ENCODE data around the gene APOL3.

APOL3 gene

GRCh38 chr22:36136988-36137387, 23.6 kb downstream of the APOL3 start:
- Histone ChIP-seq H3K36me3 (ENCODE audit: insufficient read depth, low read length) (no peaks in the 10 kb centered on the region), H3K9me3 (ENCODE audit: insufficient read depth, low read depth, low read length) (no peaks in the 10 kb centered on the region), H2AFZ (ENCODE audit: low read length) (no peak overlapping the region), H4K20me1 (ENCODE audit: insufficient read depth, low read length, poor library complexity, severe bottlenecking) (no peaks in the 10 kb centered on the region), H3K9me2 (replicated peaks; ENCODE audit: low read depth, low read length) (no peaks in the 10 kb centered on the region), H3K4me1 (ENCODE audit: insufficient read depth, low read length, poor library complexity, severe bottlenecking) (no peaks in the 10 kb centered on the region), H3K4me3 (ENCODE audit: low read length, poor library complexity, severe bottlenecking) (no peak overlapping the region), H3K9ac (ENCODE audit: low read depth, low read length, poor library complexity, severe bottlenecking) (no peak overlapping the region), H3K79me2 (ENCODE audit: insufficient read depth, low read length) (no peaks in the 10 kb centered on the region), H3K4me2 (ENCODE audit: low read depth, low read length, poor library complexity, severe bottlenecking) (no peak overlapping the region), H3K27me3 (ENCODE audit: insufficient read depth, low read length, poor library complexity, severe bottlenecking) (no peaks in the 10 kb centered on the region), H3F3A (ENCODE audit: low read depth) (no peaks in the 10 kb centered on the region)
- TF ChIP-seq EZH2phosphoT487 (IDR thresholded peaks at IDR 0.05; ENCODE audit: borderline replicate concordance) = no peak
- TF ChIP-seq CTCF (conservative IDR thresholded peaks at IDR 0.05; ENCODE audit: low read length) = no peak

- Histone ChIP-seq H2AFZ (ENCODE audit: low read length) (no peak overlapping the region), H3K4me3 (ENCODE audit: low read length, poor library complexity, severe bottlenecking) (no peak overlapping the region), H3K4me2 (ENCODE audit: low read depth, low read length, poor library complexity, severe bottlenecking) (no peak overlapping the region), H3K4me1 (ENCODE audit: insufficient read depth, low read length, poor library complexity, severe bottlenecking) (no peaks in the 10 kb centered on the region), H3K9ac (ENCODE audit: low read depth, low read length, poor library complexity, severe bottlenecking) (no peak overlapping the region), H3K27me3 (ENCODE audit: insufficient read depth, low read length, poor library complexity, severe bottlenecking) (no peaks in the 10 kb centered on the region), H4K20me1 (ENCODE audit: insufficient read depth, low read length, poor library complexity, severe bottlenecking) (no peaks in the 10 kb centered on the region), H3K9me3 (ENCODE audit: insufficient read depth, low read depth, low read length) (no peaks in the 10 kb centered on the region), H3K79me2 (ENCODE audit: insufficient read depth, low read length) (no peaks in the 10 kb centered on the region), H3F3A (ENCODE audit: low read depth) (no peaks in the 10 kb centered on the region), H3K9me2 (replicated peaks; ENCODE audit: low read depth, low read length) (no peaks in the 10 kb centered on the region), H3K36me3 (ENCODE audit: insufficient read depth, low read length) (no peaks in the 10 kb centered on the region)
- TF ChIP-seq EZH2phosphoT487 (IDR thresholded peaks at IDR 0.05; ENCODE audit: borderline replicate concordance) (no peak), CTCF (conservative IDR thresholded peaks at IDR 0.05; ENCODE audit: low read length) (no peak)
Measured at GRCh38 chr22:36136475-36136874, 24.1 kb downstream of the APOL3 start.

- no peaks in the 10 kb centered on the region for H3F3A ChIP-seq (ENCODE audit: low read depth)
- no peaks in the 10 kb centered on the region for H3K79me2 ChIP-seq (ENCODE audit: insufficient read depth, low read length)
- TF ChIP-seq EZH2phosphoT487 (IDR thresholded peaks at IDR 0.05; ENCODE audit: borderline replicate concordance) = no peak
- no peak for TF ChIP-seq CTCF (conservative IDR thresholded peaks at IDR 0.05; ENCODE audit: low read length)
- no peak overlapping the region for H3K4me2 ChIP-seq (ENCODE audit: low read depth, low read length, poor library complexity, severe bottlenecking)
- H3K4me1 ChIP-seq (ENCODE audit: insufficient read depth, low read length, poor library complexity, severe bottlenecking) = no peaks in the 10 kb centered on the region
- no peak overlapping the region for H2AFZ ChIP-seq (ENCODE audit: low read length)
- no peak overlapping the region for H3K4me3 ChIP-seq (ENCODE audit: low read length, poor library complexity, severe bottlenecking)
- no peaks in the 10 kb centered on the region for H3K9me3 ChIP-seq (ENCODE audit: insufficient read depth, low read depth, low read length)
- no peaks in the 10 kb centered on the region for H3K27me3 ChIP-seq (ENCODE audit: insufficient read depth, low read length, poor library complexity, severe bottlenecking)
- no peaks in the 10 kb centered on the region for H3K9me2 ChIP-seq (replicated peaks; ENCODE audit: low read depth, low read length)
- H3K9ac ChIP-seq (ENCODE audit: low read depth, low read length, poor library complexity, severe bottlenecking) = no peak overlapping the region
- no peaks in the 10 kb centered on the region for H4K20me1 ChIP-seq (ENCODE audit: insufficient read depth, low read length, poor library complexity, severe bottlenecking)
- H3K36me3 ChIP-seq (ENCODE audit: insufficient read depth, low read length) = no peaks in the 10 kb centered on the region
Measured at GRCh38 chr22:36135306-36135980, 25.1 kb downstream of the APOL3 start.
